Keratinocyte (primary cell): ENCODE data around the gene SMIM26. TPM values are rescaled to one million over a fixed set of nuclear protein-coding genes. Genes with fewer than 3 reads are reported as not detected.

Experiments used
- DNase-seq: peaks from one replicate; pipeline ENCODE4 v3.0.0-alpha.2; 2011; ENCODE audit warnings: low read depth, missing footprints, low spot score
- FAIRE-seq: peaks from 2 replicates; lab custom pipeline; 2011; peaks lifted over from hg19 to GRCh38; lab: Jason Lieb, UNC
- H2AFZ ChIP-seq: 2 replicates; pipeline ENCODE4 v1.6.0; 2012; ENCODE audit warnings: low read length, control low read depth, inconsistent platforms; ENCODE audit not compliant: control insufficient read depth
- H3K27ac ChIP-seq: 2 replicates; pipeline ENCODE4 v1.5.1; 2011; ENCODE audit warnings: low read length; ENCODE audit not compliant: control insufficient read depth, insufficient read depth
- H3K27me3 ChIP-seq: 3 replicates; pipeline ENCODE4 v1.6.0; 2011; ENCODE audit warnings: low read length; ENCODE audit not compliant: control insufficient read depth, insufficient read depth; ENCODE audit errors: extremely low read depth
- H3K36me3 ChIP-seq, 2 experiments: 2 replicates in 1 of 2; 3 replicates in 1 of 2; pipeline ENCODE4 v1.5.1; 2011; ENCODE audit warnings: low read length in 2 of 2, mild to moderate bottlenecking in 1 of 2; ENCODE audit not compliant: control insufficient read depth in 2 of 2, insufficient read depth in 2 of 2; ENCODE audit errors: extremely low read depth in 1 of 2
- H3K4me1 ChIP-seq: 3 replicates; pipeline ENCODE4 v1.5.1; 2011; ENCODE audit warnings: low read length; ENCODE audit not compliant: control insufficient read depth, insufficient read depth; ENCODE audit errors: extremely low read depth
- H3K4me2 ChIP-seq: 3 replicates; pipeline ENCODE4 v1.6.0; 2011; ENCODE audit warnings: low read depth, low read length; ENCODE audit not compliant: control insufficient read depth, insufficient read depth; ENCODE audit errors: extremely low read depth
- H3K4me3 ChIP-seq, 3 experiments: fragments of 200-600 bp in 1 of 3; sonication (generic) in 1 of 3; 2 replicates in 2 of 3; 3 replicates in 1 of 3; pipeline ENCODE4 v1.5.1; 2011 to 2016; ENCODE audit warnings: low read length in 3 of 3, mild to moderate bottlenecking in 3 of 3, control low read depth in 2 of 3, inconsistent platforms in 1 of 3, low read depth in 1 of 3, mixed read lengths in 1 of 3, mixed run types in 1 of 3, moderate library complexity in 1 of 3; ENCODE audit not compliant: control insufficient read depth in 2 of 3, insufficient read depth in 2 of 3; ENCODE audit errors: extremely low read depth in 1 of 3
- H3K79me2 ChIP-seq: 2 replicates; pipeline ENCODE4 v1.6.0; 2012; ENCODE audit warnings: low read length; ENCODE audit not compliant: control insufficient read depth, insufficient read depth
- H3K9ac ChIP-seq: 3 replicates; pipeline ENCODE4 v1.6.0; 2011; ENCODE audit warnings: low read length; ENCODE audit not compliant: control insufficient read depth, insufficient read depth; ENCODE audit errors: extremely low read depth
- H3K9me1 ChIP-seq: 3 replicates; pipeline ENCODE4 v1.6.0; 2011; ENCODE audit warnings: low read length; ENCODE audit not compliant: control insufficient read depth, insufficient read depth; ENCODE audit errors: extremely low read depth
- H3K9me3 ChIP-seq: 2 replicates; pipeline ENCODE4 v1.5.1; 2012; ENCODE audit warnings: low read depth, low read length; ENCODE audit not compliant: control insufficient read depth
- H4K20me1 ChIP-seq: 3 replicates; pipeline ENCODE4 v1.6.0; 2011; ENCODE audit warnings: low read length; ENCODE audit not compliant: control insufficient read depth, insufficient read depth; ENCODE audit errors: extremely low read depth
- EZH2 ChIP-seq: IDR thresholded peaks from one replicate; pipeline ENCODE4 v1.6.1; 2012; ENCODE audit warnings: inconsistent platforms, mild to moderate bottlenecking, low read length, moderate library complexity
- dilution Hi-C: fragments of 300-500 bp; cut with MboI; formaldehyde crosslinking; loops from one replicate; pipeline ENCODE4 v1.7.0; 2020; ENCODE audit warnings: low sequenced_read_pairs; ENCODE audit not compliant: extremely low pct_ligation_motif_present
- polyA plus RNA-seq, 5 experiments: library from polyadenylated mRNA; depleted of rRNA in 3 of 5; stranded (reverse) in 3 of 5; stranded (forward) in 1 of 5; unstranded in 1 of 5; fragments of >200 nt; gene quantifications; 1 replicate in 1 of 5; 2 replicates in 3 of 5; 3 replicates in 1 of 5; pipeline versions ENCODE4 v1.2.1 to v1.2.3, GENCODE V29; 2011 to 2012; ENCODE audit warnings: missing spikeins in 2 of 5, low read depth in 1 of 5, low replicate concordance in 1 of 5
- TF ChIP-seq, protein P1 (sequence below), 3 experiments: IDR thresholded peaks in 1 of 3; conservative IDR thresholded peaks in 1 of 3; optimal IDR thresholded peaks in 1 of 3; 2 replicates in 2 of 3; 3 replicates in 1 of 3; pipeline versions ENCODE3 to v1.5.1; 2011; ENCODE audit warnings: low read length in 3 of 3, mild to moderate bottlenecking in 3 of 3, moderate library complexity in 2 of 3, control low read depth in 1 of 3, inconsistent platforms in 1 of 3; ENCODE audit not compliant: insufficient read depth in 2 of 3; ENCODE audit errors: extremely low read depth in 1 of 3

The SMIM26 gene
- polyA plus RNA-seq, 1 donor (not counting 4 experiments of a cell fraction or from before 2014, with no cell fraction given), result 124 TPM

DNA sequence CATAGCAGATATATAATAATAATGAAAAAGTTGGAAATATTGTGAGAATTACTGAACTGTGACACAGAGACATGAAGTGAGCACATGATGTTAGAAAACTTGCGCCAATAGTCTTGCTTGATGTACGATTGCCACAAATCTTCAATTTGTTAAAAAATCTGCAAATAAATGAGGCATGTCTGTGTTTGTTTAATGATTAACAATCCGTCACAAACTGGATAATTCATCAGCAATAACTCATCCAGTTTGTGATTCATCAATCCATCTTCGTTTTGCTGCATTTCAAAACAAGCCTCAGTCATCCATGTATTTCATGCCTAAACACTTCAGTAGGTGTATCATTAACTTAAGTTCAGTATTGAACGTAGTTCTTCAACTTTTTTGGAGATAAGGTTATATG, 25.5 kb upstream of the SMIM26 start:
- FAIRE-seq (peak; percentile 13), DNase-seq (no peak)
- H2AFZ ChIP-seq, result no peak overlapping the region
- peak overlapping the region; percentile 39 for H3K27ac ChIP-seq
- H3K4me2 ChIP-seq, result no peak overlapping the region
- peaks cover 13 to 35% of the 10 kb centered on the region in 2 experiments for H3K36me3 ChIP-seq
- no peaks in the 10 kb centered on the region for H4K20me1 ChIP-seq
- H3K4me3 ChIP-seq, result no peak overlapping the region
- H3K79me2 ChIP-seq, result no peaks in the 10 kb centered on the region
- dilution Hi-C loops, result no loop called here
- H3K9me1 ChIP-seq, result no peaks in the 10 kb centered on the region
- H3K4me1 ChIP-seq, result peaks cover 13% of the 10 kb centered on the region
- no peaks in the 10 kb centered on the region for H3K9me3 ChIP-seq
- TF ChIP-seq, protein P1, sequence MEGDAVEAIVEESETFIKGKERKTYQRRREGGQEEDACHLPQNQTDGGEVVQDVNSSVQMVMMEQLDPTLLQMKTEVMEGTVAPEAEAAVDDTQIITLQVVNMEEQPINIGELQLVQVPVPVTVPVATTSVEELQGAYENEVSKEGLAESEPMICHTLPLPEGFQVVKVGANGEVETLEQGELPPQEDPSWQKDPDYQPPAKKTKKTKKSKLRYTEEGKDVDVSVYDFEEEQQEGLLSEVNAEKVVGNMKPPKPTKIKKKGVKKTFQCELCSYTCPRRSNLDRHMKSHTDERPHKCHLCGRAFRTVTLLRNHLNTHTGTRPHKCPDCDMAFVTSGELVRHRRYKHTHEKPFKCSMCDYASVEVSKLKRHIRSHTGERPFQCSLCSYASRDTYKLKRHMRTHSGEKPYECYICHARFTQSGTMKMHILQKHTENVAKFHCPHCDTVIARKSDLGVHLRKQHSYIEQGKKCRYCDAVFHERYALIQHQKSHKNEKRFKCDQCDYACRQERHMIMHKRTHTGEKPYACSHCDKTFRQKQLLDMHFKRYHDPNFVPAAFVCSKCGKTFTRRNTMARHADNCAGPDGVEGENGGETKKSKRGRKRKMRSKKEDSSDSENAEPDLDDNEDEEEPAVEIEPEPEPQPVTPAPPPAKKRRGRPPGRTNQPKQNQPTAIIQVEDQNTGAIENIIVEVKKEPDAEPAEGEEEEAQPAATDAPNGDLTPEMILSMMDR (optimal IDR thresholded peaks at IDR 0.05 in 1 of 3, IDR thresholded peaks at IDR 0.05 in 1 of 3, conservative IDR thresholded peaks at IDR 0.05 in 1 of 3; ENCODE audit: extremely low read depth in 1 of 3, insufficient read depth in 2 of 3, low read length in 3 of 3), result no peak
- TF ChIP-seq EZH2, result no peak
- H3K27me3 ChIP-seq, result no peaks in the 10 kb centered on the region
- H3K9ac ChIP-seq, result no peak overlapping the region

DNA sequence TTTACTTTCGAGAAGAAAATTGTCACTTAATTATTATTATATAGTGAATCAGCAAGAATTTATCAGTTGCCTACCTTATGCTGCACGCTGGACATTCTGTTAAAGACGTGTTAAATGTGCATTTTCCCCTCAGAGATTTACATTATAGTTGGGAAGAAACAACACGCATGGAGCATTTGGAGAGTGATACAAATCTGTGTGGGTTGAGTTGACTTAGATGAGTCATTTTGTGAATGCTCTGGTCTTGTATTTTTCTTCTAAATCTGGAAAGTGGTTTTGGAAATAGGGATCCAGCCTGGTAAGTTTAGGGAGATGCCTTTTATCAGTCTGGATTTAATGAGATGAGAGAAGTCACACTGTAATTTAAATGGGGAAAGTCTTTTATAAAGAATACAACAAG, 24.0 kb upstream of the SMIM26 start:
- Histone ChIP-seq H3K4me2 (no peak overlapping the region), H3K27ac (no peak overlapping the region), H3K36me3 (peaks cover 18 to 40% of the 10 kb centered on the region in 2 experiments), H3K27me3 (no peaks in the 10 kb centered on the region), H3K79me2 (no peaks in the 10 kb centered on the region), H3K9me3 (no peaks in the 10 kb centered on the region), H3K9me1 (no peaks in the 10 kb centered on the region), H3K4me3 (no peak overlapping the region), H3K4me1 (peaks cover 13% of the 10 kb centered on the region), H2AFZ (no peak overlapping the region), H4K20me1 (no peaks in the 10 kb centered on the region), H3K9ac (no peak overlapping the region)
- no peak for DNase-seq
- dilution Hi-C loops, result no loop called here
- no peak for TF ChIP-seq EZH2
- TF ChIP-seq, protein P1 (optimal IDR thresholded peaks at IDR 0.05 in 1 of 3, IDR thresholded peaks at IDR 0.05 in 1 of 3, conservative IDR thresholded peaks at IDR 0.05 in 1 of 3; ENCODE audit: extremely low read depth in 1 of 3, insufficient read depth in 2 of 3, low read length in 3 of 3), result no peak
- no peak for FAIRE-seq
